ENCODE results near the gene KCNJ10.

The KCNJ10 gene

DNA sequence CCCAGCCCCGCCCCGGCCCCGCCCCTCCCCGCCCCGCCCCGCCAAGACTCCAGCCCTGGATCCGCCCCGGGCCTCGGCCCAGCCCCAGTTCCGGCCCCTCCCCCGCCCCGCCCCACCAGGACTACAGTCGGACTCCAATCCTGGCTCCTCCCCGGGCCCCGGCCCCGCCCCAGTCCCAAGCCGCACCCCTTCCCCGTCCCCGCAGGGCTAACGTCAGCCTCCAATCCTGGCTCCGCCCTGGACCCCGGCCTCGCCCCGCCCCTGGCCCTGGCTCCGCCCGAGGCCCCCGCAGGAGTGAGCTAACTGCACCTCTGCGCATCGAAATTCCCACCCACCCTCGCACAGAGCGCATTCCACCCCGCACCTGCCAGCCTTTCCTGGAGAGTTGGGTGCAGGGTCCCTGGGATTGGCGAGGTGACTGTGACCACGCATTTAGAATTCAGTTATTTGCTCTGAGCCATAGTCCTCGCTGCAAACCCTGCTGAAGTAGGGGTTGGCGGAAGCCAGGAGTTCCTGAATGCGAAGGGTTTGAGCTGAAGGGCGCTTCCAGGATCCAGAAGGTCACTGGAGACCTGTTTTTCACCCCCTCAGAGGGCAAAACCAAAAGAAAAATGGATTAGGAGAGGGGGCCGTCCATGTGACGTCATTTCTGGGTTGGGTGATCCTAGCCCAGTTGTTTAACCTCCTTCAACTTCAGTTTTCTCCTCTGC, 29.0 kb upstream of the KCNJ10 start:
- peak; percentile 99 for DNase-seq

DNA sequence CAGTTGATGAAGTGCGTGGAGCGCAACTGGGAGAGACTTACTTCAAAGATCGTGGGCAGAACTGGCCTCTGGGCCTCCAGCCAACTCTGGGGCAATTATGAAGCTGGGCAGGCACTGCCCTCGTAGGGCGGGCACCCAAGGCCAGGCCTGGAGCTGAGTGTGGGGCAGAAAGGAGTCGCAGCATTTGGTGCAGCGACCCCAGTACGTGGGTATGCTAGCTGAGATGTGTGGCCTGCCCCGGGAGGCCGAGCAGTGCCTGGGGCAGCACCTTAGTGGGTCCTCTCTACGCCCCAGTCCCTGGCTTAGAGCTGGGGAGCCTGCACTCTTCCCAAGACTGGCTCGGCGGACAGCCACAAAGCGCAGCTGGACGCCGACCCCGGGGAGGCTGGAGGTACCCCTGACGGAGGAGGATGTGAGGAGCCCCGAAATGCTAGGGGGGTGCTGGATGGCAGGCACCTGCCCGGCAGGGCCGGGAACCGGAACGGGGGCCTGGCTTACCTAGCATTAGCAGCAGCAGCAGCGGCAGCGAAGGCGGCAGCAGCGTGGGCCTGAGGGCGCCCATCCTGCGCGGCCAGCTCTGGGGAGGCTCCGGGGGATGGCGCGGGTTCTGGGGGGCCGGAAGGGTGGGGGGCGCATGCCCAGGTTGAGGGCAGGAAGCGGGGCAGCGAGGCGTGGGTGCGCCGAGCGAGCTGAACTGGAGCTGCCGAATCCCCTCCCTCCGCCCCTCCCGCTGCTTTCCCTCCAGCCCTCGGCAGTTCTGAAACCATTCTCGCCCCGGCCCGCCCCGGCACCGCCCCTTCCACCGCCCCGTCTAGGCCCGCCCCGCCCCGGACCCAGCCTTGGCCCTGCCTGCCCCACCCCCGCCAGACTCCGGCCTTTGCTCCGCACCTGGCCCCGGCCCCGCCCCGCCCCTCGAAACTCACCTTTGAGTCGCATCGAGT, 28.2 kb upstream of the KCNJ10 start, which contains the start of gene IGSF8:
IGSF8 (minus strand) TSS at position 709 of the 941 bp plus-strand sequence; CDS start at position 562, 147 bp downstream.
- peak; percentile 93 for DNase-seq

DNA sequence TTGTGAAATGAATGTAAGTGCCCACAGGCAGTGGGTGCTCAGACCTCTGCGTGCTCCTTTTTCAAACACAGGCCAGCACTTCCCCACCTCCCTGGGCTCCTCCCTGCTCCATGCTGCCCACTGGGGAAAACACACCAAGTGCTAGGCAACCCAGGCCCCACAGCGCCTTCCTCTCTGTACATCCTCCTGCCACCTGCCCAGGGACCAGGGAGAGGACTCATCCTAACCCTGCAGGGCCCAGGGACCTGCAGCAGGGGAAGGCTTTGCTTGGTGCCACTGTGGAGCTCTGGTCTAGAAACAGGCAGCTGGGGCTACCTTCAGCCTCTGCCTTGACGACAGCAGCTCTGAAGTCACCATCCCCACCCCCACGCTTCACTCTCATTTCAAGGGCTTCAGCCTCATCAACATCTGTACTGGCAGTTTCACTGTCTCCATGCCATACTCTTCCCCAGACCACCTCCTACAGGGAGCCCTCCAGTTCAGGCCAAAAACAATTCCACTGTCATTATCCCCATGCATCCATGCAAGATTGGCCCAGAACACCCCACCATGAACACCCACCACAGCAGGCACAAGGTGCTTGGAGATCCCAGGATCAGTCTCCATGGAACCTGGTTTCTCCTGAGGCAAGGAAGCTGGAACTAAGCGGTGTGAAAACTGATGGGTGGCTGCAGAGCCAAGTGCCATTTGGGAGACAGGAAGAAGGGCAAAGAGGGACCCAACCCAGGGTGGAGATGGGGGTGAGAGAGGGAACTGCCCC, 27.4 kb upstream of the KCNJ10 start:
- no peak for DNase-seq

DNA sequence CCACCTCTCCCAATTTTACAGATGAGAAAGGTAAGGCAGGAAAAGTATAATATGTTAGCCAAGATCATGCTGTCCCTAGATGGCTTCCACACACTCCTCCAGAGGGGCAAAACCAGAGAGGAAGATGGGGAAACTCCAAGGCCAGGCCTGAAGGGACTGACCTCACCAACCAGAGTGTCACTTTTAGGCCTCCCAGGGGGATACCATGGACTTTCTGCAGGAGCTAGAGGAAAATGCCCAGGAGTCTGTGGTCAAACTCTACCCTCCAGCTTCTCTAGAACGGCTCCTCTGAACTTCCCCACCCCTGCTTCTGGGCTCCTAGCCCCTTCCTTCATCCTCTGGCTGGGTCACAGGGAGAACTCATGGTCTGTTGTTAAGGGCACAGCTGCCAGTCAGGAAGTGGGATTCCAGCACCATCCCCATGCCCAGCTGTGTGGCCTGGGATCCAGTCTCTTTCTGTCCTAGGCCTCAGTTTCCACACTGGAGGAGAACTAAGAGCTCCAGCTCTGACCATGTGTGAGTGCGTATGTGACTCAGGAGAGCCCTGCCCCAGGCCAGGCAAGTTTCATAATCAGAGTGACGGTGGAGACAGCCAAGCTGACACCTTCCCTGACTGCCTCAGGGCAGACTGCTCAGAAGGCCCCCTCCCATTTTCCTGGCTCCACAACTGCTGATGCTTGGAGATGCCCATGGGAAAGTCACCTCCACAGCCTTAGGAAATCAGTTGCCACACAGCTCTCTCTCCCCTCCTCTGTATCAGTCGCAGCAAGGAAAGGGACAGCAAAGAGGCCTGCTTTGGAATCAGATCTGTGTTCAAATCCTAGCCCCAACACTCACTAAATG, 26.5 kb upstream of the KCNJ10 start:
- DNase-seq: no peak

DNA sequence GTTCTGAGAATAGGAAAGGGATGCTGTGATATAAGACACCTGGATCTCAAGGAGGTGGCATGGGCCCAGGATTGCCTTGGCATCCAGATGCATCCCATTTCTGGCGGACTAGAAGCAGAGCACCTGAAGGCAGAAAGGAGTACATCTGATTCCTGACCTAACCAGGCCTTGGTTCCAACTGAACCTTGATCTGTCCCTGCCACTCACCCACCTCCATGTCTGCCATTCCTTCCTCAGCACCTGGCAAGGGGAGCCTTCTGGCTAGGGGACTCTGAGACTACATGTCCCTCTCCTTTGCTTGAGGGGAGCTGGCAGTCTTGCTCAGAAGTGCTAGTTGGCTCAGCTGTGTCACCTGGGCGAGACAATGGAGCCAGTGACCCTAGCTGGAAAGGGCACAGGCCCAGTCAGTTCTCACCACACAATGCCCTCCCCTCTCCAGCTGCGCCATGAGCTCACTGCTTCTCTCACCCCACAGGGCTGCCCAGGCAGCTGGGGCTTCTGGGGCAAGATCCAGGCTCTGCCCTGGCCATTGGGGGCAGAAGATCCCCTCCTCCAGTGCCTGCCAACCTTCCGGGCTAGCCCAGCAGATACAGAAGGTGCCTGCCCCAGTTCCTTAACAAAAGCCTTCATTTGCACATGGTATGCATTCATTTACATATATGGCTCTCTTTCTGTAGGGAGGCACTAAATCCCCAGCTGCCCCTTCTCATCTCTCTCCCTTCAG, 25.6 kb upstream of the KCNJ10 start:
- no peak for DNase-seq

DNA sequence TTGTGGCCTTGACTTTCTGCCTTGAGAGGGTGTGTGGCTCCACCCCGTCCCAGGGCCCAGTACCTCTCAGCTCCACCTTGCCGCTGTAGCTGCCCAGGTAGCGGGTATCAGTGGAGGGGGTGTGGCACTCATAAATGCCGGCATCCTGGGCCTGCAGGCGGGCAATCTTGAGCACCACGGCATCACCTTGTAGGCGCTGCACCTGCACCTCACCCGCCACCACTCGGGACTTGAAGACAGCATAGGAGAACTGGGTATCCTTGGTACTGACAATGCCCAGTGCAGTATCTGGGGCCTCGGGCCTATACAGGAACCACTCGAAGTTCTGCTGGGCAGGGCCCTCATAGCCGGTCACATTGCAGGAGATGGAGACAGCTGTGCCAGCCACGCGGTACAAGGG, 24.8 kb upstream of the KCNJ10 start:
- DNase-seq: no peak

DNA sequence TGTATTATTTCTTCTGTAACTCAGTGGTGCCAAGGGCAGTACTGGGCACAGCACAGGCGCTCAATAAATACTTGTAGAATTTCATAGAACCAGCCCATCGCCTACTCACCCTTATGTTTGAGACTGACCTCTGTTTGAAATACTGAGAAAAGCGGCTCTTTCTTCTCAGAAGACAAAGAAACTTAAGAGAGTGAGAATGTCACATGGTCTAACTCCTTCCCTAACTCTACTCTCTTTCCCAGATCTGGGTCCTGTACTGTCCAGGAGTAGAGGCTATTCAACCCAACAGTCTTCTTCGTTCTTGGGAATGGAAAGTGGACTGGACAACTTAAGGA, 24.3 kb upstream of the KCNJ10 start:
- no peak for DNase-seq

DNA sequence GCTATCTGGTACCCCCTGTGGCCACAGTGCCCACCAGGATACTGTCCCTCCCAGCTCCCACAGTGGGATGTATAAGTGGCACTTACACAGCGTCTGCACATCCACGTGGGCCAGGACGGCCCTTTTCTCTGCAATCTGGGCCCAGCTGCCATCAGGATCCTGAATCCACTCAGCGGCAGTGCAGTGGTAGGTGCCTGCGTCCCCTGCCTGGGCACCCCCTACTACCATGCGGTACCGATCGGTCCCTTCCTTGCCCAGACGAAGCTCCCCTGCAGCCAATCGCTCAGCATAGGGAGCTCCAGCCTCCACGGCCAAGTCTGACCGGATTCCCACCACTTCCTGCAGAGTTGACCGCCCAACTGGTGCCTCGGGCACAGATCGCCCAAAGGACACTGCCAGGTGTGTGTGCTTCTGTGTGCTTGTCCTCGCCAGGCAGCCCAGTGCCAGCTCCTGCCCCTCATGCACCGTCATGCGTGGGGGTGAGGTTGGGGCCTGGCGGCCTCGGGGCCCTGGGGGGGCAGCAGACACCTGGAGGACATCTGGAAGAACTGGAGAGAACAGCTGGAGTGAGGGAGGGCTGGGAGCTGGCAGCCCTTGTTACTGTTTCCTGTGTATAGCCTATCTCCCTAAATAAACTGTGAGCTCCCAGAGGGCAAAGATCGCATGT, 23.8 kb upstream of the KCNJ10 start:
- no peak for DNase-seq

DNA sequence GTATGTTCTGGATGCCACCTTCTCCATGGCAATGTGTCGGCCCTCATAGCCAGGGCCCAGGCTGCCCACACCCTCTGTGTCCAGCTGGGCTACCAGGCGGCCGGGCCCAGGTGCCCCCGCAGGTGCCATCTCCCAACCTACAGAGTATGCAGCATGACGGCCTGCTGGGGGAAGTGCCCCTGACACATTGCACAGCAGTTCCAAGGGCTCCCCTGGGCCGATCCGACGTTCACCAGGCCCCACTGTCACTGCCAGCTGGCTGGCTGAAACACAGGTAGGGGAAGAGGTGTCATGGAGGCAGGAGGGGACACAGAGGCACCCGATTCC, 23.1 kb upstream of the KCNJ10 start:
- no peak for DNase-seq

DNA sequence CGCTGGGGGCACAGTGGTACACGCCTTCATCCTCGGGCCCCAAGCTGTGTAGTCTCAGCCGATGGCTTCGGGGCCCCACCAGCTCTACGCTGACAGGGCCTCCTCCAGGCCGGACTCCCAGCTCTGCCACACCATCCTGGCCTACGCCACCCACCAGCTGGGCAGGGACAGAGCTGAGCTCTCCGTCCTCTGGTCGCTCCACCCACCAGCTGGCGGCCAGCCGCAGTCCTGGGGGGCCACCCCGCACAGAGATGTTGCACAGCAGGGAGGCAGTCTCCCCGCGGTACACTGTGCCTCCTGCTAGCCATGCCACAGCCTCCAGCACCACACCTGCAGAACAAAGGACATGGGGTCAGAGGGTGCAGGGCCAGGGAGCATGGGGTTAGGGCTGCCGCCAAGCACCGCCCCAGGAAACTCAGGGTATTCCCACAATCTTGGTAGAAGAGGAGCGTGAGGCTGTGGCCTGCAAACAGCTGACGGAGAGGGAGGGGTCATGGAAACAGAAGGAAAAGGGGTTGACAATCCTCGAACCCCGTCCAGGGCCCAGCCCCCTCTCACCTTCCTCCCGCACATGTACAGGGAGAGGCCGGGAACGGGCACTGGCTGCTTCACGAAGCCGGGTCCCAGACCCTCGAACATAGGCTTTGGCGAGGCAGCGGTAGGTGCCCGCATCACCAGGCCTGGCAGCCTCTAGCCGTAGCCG, 22.6 kb upstream of the KCNJ10 start:
- DNase-seq: no peak

DNA sequence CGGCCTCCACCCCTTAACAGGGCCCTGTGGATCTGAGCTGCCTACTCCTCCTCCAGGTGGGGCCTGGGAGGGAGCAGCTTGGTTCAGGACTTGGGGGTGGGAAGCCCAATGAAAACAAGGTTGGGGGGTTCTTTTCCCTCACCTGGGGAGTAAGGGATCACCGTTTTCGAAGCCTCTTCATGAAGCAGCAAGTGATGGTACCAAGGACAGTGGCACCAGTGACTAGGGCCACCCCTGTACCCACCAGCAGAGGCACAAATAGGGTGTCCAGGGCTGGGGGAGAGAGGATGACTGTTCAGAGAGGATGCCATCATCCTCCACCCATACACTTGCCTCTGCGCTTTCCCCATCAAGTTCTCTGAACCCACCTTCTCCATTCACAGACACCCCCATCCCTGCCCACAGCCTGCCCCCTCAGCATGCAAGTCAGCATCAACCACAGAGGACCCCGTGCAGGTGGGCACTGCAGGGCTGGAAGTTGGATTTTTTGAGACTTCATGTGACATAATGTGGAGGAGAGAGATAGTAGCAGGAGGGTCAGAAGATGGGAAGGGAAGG, 21.8 kb upstream of the KCNJ10 start:
- DNase-seq: no peak

DNA sequence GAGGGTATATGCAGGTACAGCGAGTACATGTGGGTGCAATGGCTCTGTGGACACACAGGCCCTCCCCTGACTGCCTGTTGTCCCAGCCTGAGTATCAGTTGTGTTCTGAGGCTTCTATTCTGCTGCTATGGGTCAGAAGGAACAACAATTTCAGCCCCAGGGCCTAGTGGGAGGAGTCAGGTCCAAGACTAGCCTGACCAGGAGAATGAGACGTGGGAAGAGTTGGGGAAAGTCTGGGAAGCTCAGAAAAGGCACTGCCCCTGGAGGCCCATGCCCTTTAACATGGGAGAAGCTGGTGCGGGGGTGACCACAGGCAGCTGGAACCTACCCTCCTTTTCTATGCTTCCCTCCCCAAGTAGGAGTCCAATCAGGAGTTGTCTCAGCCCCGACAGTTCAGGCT, 20.8 kb upstream of the KCNJ10 start:
- no peak for DNase-seq

DNA sequence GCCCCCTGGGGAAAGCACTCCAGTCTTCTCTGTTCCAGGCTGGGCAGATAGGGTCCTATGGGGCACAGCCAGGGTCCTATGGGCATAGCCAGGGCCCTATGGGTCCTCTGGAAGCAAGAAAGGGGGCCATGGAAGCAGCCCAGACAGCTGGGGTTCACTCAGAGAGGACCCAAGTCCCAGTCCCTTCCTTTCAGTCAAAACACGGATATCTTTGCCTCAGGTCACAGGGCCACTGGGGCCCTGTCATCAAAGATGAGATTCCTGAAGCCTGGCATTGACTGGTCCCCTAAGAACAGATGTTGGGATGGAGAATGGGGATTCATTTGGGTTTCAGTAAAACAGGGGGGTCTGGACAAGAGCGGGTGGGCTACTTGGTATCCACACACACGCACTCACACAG, 19.9 kb upstream of the KCNJ10 start:
- no peak for DNase-seq

DNA sequence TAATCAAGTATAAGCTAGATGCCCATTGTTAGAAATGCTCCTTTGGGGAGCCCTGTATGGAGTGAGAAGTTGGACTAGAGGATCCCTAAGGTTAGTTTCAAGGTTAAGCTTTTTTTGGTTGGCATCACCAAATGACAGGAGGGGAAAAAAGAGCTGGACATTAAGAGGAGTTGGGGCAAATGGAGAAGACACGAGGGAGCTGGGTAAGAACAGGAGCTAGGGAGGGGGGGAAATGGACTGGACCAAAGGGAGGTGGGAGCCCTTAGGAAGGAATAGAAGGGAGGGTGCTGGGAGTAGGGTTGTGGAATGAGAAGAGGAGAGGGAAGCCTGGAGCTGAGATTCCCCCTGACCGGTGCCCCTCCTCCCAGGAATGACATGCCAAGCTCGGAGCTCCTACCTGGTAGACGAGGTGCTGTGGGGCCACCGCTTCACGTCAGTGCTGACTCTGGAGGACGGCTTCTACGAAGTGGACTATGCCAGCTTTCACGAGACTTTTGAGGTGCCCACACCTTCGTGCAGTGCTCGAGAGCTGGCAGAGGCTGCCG, 17.2 kb upstream of the KCNJ10 start:
- no peak for DNase-seq

DNA sequence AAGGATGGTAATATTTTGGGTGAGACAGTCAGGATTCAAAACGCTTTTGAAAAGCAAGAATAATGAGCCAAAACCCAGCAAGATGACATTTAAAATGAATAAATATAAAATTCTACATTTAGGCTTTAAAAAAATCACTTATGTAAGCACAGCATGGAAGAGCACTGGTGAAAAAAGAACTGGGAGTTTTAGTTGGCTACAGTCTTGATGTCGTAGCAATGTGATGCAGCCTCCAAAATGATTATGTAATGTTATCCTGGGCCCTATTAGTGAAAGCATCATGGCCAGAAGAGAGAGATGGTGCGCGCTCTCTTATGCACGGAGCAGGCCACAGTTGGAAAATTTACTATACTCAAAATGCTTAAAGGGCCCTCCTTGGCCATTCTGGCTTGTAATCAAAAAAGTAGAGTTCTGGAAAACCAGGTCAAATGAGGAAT, 16.5 kb upstream of the KCNJ10 start:
- no peak for DNase-seq

DNA sequence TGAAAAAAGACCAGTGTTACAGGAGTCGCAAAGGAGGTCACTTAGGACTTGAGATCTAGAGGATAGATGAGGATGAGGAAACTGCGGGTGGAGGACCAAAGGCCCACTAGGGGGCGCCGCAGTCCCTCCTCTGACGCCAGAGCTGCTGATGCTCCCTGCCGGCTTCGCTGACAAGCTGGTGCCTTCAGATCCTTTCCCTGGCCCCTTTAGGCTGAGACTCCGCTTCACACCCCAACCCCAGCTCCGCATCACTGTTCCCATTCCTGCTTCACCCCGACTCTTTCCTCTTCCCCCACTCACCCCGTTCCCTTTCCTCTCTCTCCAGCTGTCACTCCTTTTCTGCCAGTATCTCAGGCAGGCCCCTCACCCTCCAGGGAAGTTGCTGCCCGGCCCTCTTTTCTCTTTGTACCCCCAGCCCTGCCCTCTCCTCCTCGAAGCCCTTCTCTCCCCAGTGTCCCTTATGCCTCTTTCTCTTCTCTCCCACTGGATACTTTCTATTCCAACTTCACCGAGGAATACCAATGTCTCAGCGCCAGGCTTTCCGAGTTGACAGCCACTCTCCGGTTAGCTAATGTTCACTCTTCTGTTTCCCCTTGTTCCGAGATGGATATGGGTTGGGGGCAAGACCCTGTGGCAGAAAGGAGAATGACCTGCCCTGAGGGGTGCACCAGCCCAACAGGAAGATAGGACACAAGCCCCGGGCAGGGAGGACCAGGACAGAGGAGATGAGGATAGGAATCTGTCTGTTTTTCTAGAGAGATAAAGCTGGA, 15.9 kb upstream of the KCNJ10 start:
- peak; percentile 87 for DNase-seq

DNA sequence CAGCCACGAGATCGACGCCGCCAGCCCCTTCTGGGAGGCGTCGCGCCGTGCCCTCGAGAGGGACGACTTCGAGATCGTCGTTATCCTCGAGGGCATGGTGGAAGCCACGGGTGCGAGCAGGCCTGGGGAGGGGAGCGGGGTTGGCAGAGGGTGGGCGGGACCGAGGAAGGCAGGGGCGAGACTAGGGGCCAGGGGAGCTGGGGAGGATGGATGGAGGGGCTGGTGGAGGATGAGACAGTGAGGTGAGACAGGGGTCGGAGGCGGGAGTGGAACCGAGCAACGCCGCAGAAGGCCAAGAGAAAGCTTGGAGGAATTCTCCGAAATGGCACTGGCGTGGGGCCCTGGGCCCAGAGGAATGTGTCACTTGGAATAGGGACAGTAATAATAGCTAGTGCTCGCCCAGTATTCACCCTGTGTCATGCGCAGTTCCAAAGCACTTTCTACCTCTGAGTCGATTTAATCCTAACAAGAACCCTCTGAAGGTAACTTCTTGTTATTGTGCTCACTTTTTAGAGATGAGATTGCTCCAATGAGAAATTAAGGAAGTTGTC, 14.9 kb upstream of the KCNJ10 start:
- DNase-seq: no peak

DNA sequence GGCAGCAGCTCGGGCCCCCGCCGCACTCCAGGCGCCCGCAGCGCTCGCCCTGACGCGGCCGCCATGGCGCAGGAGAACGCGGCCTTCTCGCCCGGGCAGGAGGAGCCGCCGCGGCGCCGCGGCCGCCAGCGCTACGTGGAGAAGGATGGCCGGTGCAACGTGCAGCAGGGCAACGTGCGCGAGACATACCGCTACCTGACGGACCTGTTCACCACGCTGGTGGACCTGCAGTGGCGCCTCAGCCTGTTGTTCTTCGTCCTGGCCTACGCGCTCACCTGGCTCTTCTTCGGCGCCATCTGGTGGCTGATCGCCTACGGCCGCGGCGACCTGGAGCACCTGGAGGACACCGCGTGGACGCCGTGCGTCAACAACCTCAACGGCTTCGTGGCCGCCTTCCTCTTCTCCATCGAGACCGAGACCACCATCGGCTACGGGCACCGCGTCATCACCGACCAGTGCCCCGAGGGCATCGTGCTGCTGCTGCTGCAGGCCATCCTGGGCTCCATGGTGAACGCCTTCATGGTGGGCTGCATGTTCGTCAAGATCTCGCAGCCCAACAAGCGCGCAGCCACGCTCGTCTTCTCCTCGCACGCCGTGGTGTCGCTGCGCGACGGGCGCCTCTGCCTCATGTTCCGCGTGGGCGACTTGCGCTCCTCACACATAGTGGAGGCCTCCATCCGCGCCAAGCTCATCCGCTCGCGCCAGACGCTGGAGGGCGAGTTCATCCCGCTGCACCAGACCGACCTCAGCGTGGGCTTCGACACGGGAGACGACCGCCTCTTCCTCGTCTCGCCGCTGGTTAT, 14.2 kb upstream of the KCNJ10 start:
- DNase-seq: no peak

Data from femur (tissue), 1 donor.